IMR-90 (cell line): ENCODE results near the gene KRCC1. TPM values are rescaled to one million over a fixed set of nuclear protein-coding genes. Genes with fewer than 3 reads are reported as not detected.

ENCODE experiments used
- ATAC-seq: fragments of 200-7000 bp; cut with Tn5 transposase; 2 replicates; pipeline ENCODE4 v1.9.1; 2020; ENCODE audit warnings: low read depth, mild to moderate bottlenecking, moderate library complexity
- BruUV-seq: library from RNA; stranded (reverse); fragments of 400-500 nt; replicated peaks from 2 replicates; lab custom pipeline; 2021; lab: Mats Ljungman, UMichigan
- CTCF ChIA-PET: fragments of 300-600 bp; formaldehyde crosslinking; extraction: SDS; loops from one replicate; lab custom pipeline; 2021; ENCODE audit warnings: antibody characterized with exemption; lab: Yijun Ruan, JAX
- POLR2A ChIA-PET: fragments of 300-600 bp; sonication (Branson Sonifier 250); formaldehyde crosslinking; loops from one replicate; lab custom pipeline; 2022; ENCODE audit warnings: antibody characterized with exemption; ENCODE audit not compliant: unreplicated experiment; lab: Charles Lee
- DNase-seq: peaks from one replicate; pipeline ENCODE4 v3.0.0; 2013
- H2AFZ ChIP-seq: replicated peaks from 2 replicates; pipeline ENCODE3; 2013; ENCODE audit warnings: low read length, mild to moderate bottlenecking; ENCODE audit not compliant: poor library complexity
- H2AK5ac ChIP-seq: 2 replicates; pipeline ENCODE4 v1.6.1; 2013; ENCODE audit warnings: low read depth, low read length, inconsistent platforms
- H2AK9ac ChIP-seq: replicated peaks from 2 replicates; pipeline ENCODE3; 2013; ENCODE audit warnings: mild to moderate bottlenecking, low read depth, low read length, moderate library complexity; ENCODE audit not compliant: poor library complexity
- H2BK120ac ChIP-seq: 2 replicates; pipeline ENCODE4 v1.6.1; 2013; ENCODE audit warnings: low read depth, low read length, inconsistent platforms
- H2BK15ac ChIP-seq: 3 replicates; pipeline ENCODE4 v1.6.1; 2013; ENCODE audit warnings: low read depth, low read length, inconsistent platforms
- H2BK20ac ChIP-seq: 2 replicates; pipeline ENCODE4 v1.6.1; 2013; ENCODE audit warnings: low read depth, mild to moderate bottlenecking, inconsistent platforms, low read length, moderate library complexity
- H2BK5ac ChIP-seq: 2 replicates; pipeline ENCODE4 v1.6.1; 2013; ENCODE audit warnings: mild to moderate bottlenecking, low read depth, low read length, inconsistent platforms; ENCODE audit not compliant: poor library complexity, severe bottlenecking
- H3K14ac ChIP-seq: replicated peaks from 2 replicates; pipeline ENCODE4 v1.6.1; 2013; ENCODE audit warnings: low read depth, low read length, inconsistent platforms
- H3K18ac ChIP-seq: 2 replicates; pipeline ENCODE4 v1.6.1; 2013; ENCODE audit warnings: low read depth, low read length, control low read depth
- H3K23ac ChIP-seq: 2 replicates; pipeline ENCODE4 v1.6.1; 2013; ENCODE audit warnings: low read depth, low read length, inconsistent platforms
- H3K27ac ChIP-seq: 2 replicates; pipeline ENCODE4 v1.5.1; 2013; ENCODE audit warnings: mild to moderate bottlenecking, control low read depth, low read length; ENCODE audit not compliant: insufficient read depth
- H3K27me3 ChIP-seq: 2 replicates; pipeline ENCODE4 v1.6.1; 2013; ENCODE audit warnings: low read length; ENCODE audit not compliant: control insufficient read depth, insufficient read depth
- H3K36me3 ChIP-seq: 2 replicates; pipeline ENCODE4 v1.6.1; 2013; ENCODE audit warnings: low read length, mixed read lengths; ENCODE audit not compliant: control insufficient read depth, insufficient read depth
- H3K4ac ChIP-seq: 2 replicates; pipeline ENCODE4 v1.6.1; 2013; ENCODE audit warnings: low read depth, low read length, inconsistent platforms
- H3K4me1 ChIP-seq: 2 replicates; pipeline ENCODE4 v1.6.1; 2013; ENCODE audit warnings: low read length, mixed read lengths; ENCODE audit not compliant: control insufficient read depth, insufficient read depth
- H3K4me2 ChIP-seq: 2 replicates; pipeline ENCODE4 v1.6.1; 2013; ENCODE audit warnings: low read depth, mild to moderate bottlenecking, control low read depth, low read length, moderate library complexity
- H3K4me3 ChIP-seq: 2 replicates; pipeline ENCODE4 v1.5.1; 2013; ENCODE audit warnings: low read depth, mild to moderate bottlenecking, control low read depth, low read length, moderate library complexity; ENCODE audit not compliant: insufficient read depth
- H3K56ac ChIP-seq: 2 replicates; pipeline ENCODE4 v1.6.1; 2013; ENCODE audit warnings: low read length, inconsistent platforms; ENCODE audit not compliant: insufficient read depth; ENCODE audit errors: extremely low read depth
- H3K79me1 ChIP-seq, 2 experiments: 2 replicates each; pipeline ENCODE4 v1.6.1; 2013; ENCODE audit warnings: low read length in 2 of 2, inconsistent platforms in 1 of 2, low read depth in 1 of 2
- H3K9ac ChIP-seq: 2 replicates; pipeline ENCODE4 v1.6.1; 2013; ENCODE audit warnings: low read depth, low read length, control low read depth
- H3K9me1 ChIP-seq: 2 replicates; pipeline ENCODE4 v1.6.1; 2013; ENCODE audit warnings: low read length, inconsistent platforms; ENCODE audit not compliant: insufficient read depth
- H3K9me3 ChIP-seq: 2 replicates; pipeline ENCODE4 v1.6.1; 2013; ENCODE audit warnings: low read length; ENCODE audit not compliant: control insufficient read depth, insufficient read depth
- H4K20me1 ChIP-seq: 2 replicates; pipeline ENCODE4 v1.6.1; 2013; ENCODE audit warnings: low read length, inconsistent platforms; ENCODE audit not compliant: insufficient read depth
- H4K5ac ChIP-seq: 2 replicates; pipeline ENCODE4 v1.6.1; 2013; ENCODE audit warnings: mild to moderate bottlenecking, low read depth, low read length, control low read depth
- H4K8ac ChIP-seq, 2 experiments: 2 replicates each; pipeline ENCODE4 v1.6.1; 2013; ENCODE audit warnings: low read depth in 2 of 2, low read length in 2 of 2, control low read depth in 1 of 2, inconsistent platforms in 1 of 2
- H4K91ac ChIP-seq: 2 replicates; pipeline ENCODE4 v1.6.1; 2013; ENCODE audit warnings: low read depth, low read length, inconsistent platforms; ENCODE audit not compliant: insufficient read depth
- FOS ChIP-seq: fragments of 150-350 bp; IDR thresholded peaks from 2 replicates; pipeline ENCODE4 v1.6.1; 2016; ENCODE audit warnings: low read depth, low read length
- MAFK ChIP-seq: IDR thresholded peaks from 2 replicates; pipeline ENCODE4 v1.6.1; 2012; ENCODE audit warnings: low read depth, low read length, improper control_type of control experiment
- WGBS, 2 experiments: methylation state at CpG; one replicate each; pipeline versions ENCODE4 v1.1.5 to v1.1.7; 2013; ENCODE audit warnings: missing lambda C conversion rate in 2 of 2; ENCODE audit not compliant: insufficient read length in 1 of 2; ENCODE audit errors: extremely low coverage in 2 of 2; 5-methylcytosine and 5-hydroxymethylcytosine counted together
- dilution Hi-C: fragments of 300-500 bp; cut with HindIII; formaldehyde crosslinking; loops from one replicate; pipeline ENCODE4 v1.14.3; 2018; ENCODE audit warnings: low sequenced_read_pairs; ENCODE audit not compliant: unreplicated experiment
- in situ Hi-C: fragments of 300-500 bp; cut with MboI; formaldehyde crosslinking; loops from 3 replicates; pipeline ENCODE4 v1.14.3; 2019; ENCODE audit warnings: low sequenced_read_pairs, inconsistent platforms, mixed read lengths
- intact Hi-C: fragments of 100-400 bp; cut with micrococcal nuclease; formaldehyde crosslinking; loops from 2 replicates; pipeline ENCODE4 v1.10.0; 2022
- polyA plus RNA-seq, 3 experiments: library from polyadenylated mRNA; depleted of rRNA; stranded (reverse); fragments of >200 nt; gene quantifications; 2 replicates each; pipeline ENCODE4 v1.2.3, GENCODE V29; 2012; ENCODE audit warnings: low replicate concordance in 1 of 3
- total RNA-seq: library from RNA; depleted of rRNA; stranded (reverse); fragments of >200 nt; gene quantifications from 2 replicates; pipeline ENCODE4 v1.2.3, GENCODE V29; 2012
- TF ChIP-seq, protein P1 (sequence below): conservative IDR thresholded peaks from 2 replicates; pipeline ENCODE4 v1.5.1; 2012; ENCODE audit warnings: mild to moderate bottlenecking, low read depth, low read length, improper control_type of control experiment

The KRCC1 gene
- total and polyA plus RNA-seq, 2 of the 4 experiments (the other 2 are of a cell fraction) = 14.3 to 16.5 TPM

GRCh38 chr2:88038263-88039105, 17.1 kb downstream of the KRCC1 start:
- H2AK9ac ChIP-seq = no peak overlapping the region
- H4K5ac ChIP-seq = peak overlapping the region; percentile 51; the same call in 1 of the 2 replicates
- in situ Hi-C loops = no loop called here
- CTCF ChIA-PET = interaction anchor here (1.2 kb wide), 1 partner anchor 21 kb away, joined by 3 read pairs; no protein-coding TSS in a partner anchor
- TF ChIP-seq, protein P1, sequence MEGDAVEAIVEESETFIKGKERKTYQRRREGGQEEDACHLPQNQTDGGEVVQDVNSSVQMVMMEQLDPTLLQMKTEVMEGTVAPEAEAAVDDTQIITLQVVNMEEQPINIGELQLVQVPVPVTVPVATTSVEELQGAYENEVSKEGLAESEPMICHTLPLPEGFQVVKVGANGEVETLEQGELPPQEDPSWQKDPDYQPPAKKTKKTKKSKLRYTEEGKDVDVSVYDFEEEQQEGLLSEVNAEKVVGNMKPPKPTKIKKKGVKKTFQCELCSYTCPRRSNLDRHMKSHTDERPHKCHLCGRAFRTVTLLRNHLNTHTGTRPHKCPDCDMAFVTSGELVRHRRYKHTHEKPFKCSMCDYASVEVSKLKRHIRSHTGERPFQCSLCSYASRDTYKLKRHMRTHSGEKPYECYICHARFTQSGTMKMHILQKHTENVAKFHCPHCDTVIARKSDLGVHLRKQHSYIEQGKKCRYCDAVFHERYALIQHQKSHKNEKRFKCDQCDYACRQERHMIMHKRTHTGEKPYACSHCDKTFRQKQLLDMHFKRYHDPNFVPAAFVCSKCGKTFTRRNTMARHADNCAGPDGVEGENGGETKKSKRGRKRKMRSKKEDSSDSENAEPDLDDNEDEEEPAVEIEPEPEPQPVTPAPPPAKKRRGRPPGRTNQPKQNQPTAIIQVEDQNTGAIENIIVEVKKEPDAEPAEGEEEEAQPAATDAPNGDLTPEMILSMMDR = no peak
- peak; percentile 88 for TF ChIP-seq FOS
- peak; percentile 59 for TF ChIP-seq MAFK
- H3K27me3 ChIP-seq = no peaks in the 10 kb centered on the region
- peaks cover 2% of the 10 kb centered on the region; the same call in 1 of the 2 replicates for H3K4me1 ChIP-seq
- POLR2A ChIA-PET = interaction anchor here (0.6 kb wide), 1 partner anchor 9 kb away, joined by 4 read pairs; no protein-coding TSS in a partner anchor
- H2BK5ac ChIP-seq = peak overlapping the region; percentile 85
- H2BK20ac ChIP-seq = peak overlapping the region; percentile 84
- DNase-seq = peak; percentile 97
- peak overlapping the region; percentile 55 for H3K14ac ChIP-seq
- peak overlapping the region; percentile 82; the same call in 1 of the 2 replicates for H3K18ac ChIP-seq
- no peak overlapping the region for H3K4me3 ChIP-seq
- H3K79me1 ChIP-seq = peaks cover 31 to 37% of the 10 kb centered on the region in 2 experiments
- no peak overlapping the region for H3K56ac ChIP-seq
- peak overlapping the region; percentile 53; the same call in 1 of the 2 replicates for H3K23ac ChIP-seq
- H4K20me1 ChIP-seq = peaks cover 4% of the 10 kb centered on the region; the same call in 1 of the 2 replicates
- no peaks in the 10 kb centered on the region for H3K9me3 ChIP-seq
- peak overlapping the region; percentile 52; the same call in 1 of the 2 replicates for H2AK5ac ChIP-seq
- H2AFZ ChIP-seq = no peak overlapping the region
- H4K91ac ChIP-seq = peak overlapping the region; percentile 47
- peak overlapping the region; percentile 43; the same call in 1 of the 2 replicates for H3K4me2 ChIP-seq
- H2BK120ac ChIP-seq = peak overlapping the region; percentile 72; the same call in 1 of the 2 replicates
- H3K36me3 ChIP-seq = peaks cover 8% of the 10 kb centered on the region
- H2BK15ac ChIP-seq = peak overlapping the region; percentile 70; the same call in 1 of the 3 replicates
- peak overlapping the region; percentile 66; the same call in 1 of the 2 replicates for H3K27ac ChIP-seq
- peak overlapping the region in 1 of 2 experiments; percentile 57; a peak in 2 of 4 replicates for H4K8ac ChIP-seq
- no TSS peak for BruUV-seq
- peak overlapping the region; percentile 85; the same call in 1 of the 2 replicates for H3K4ac ChIP-seq
- H3K9ac ChIP-seq = no peak overlapping the region
- dilution Hi-C loops = no loop called here
- intact Hi-C loops = loop anchor here (1.0 kb wide), 1 partner anchor 17 kb away; the partner anchor contains the start of gene KRCC1
- no CpG with 5 or more reads among the region's 4 CpGs for WGBS, 2 experiments
- peak; percentile 96 for ATAC-seq
- H3K9me1 ChIP-seq = 0 out of 2 replicates have a peak, but pooled peaks cover 2% of the 10 kb centered on the region
